ENCODE results near the gene ZNG1F.
"Not testable (repeated sequence)": the region's sequence is repeated elsewhere in the genome, so short reads cannot be mapped to it uniquely, and the experiment has no call there.

ZNG1F gene

GRCh38 chr9:41087157-41087780, 101.8 kb downstream of the ZNG1F start:
- in situ Hi-C loops (cut with MboI; ENCODE audit: low sequenced_read_pairs), result not testable (repeated sequence)

DNA sequence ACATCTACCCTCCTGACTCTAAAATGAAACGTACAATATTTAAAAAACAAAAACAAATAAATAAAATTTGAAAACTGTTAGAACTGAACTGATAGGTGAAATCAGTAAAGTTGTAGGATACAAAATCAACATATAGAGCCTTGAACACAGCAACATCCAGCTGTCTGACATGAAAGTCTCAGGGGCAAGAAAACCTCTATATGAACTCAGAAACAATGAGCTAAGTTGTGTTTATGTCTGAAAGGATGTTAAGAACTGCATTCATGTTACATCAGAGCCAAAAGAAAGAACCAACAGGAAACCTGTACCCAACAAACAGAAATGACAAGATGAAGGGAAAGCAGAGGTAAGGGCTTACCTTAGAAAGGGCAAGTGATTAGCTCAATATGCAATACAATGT, 102.4 kb downstream of the ZNG1F start:
- in situ Hi-C loops (cut with MboI; ENCODE audit: low sequenced_read_pairs), result not testable (repeated sequence)

DNA sequence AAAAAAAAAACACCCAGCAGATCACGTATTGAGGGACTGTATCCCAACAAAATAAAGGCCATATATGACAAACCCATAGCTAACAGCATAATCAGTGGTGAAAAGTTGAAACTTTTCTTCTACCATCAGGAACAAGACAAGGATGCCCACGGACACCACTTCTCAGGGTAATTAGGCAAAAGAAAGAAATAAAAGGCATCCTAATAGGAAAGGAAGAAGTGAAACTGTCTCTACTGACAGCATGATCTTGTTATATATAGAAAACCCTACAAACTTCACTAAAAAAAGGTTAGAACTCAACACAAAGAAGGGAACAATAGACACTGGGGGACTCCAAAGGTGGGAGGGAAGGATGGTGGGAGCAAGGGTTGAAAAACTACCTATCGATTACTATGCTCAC, 102.9 kb downstream of the ZNG1F start:
- in situ Hi-C loops (cut with MboI; ENCODE audit: low sequenced_read_pairs), result not testable (repeated sequence)

GRCh38 chr9:41082358-41082757, 106.8 kb downstream of the ZNG1F start:
- in situ Hi-C loops (cut with MboI; ENCODE audit: low sequenced_read_pairs), result not testable (repeated sequence)

Measured in HL-60/S4 treated with retinoic acid at 250 ng/mL for 4 days and 3 days (cell line).